Mucosa of descending colon (tissue), 3 donors: ENCODE measurements around the gene CHAC1. TPM values are rescaled to one million over a fixed set of nuclear protein-coding genes. Genes with fewer than 3 reads are reported as not detected.

Experiments
- ATAC-seq: fragments of 200-7000 bp; cut with Tn5 transposase; one replicate; pipeline ENCODE4 v1.9.1; 2020; ENCODE audit warnings: mild to moderate bottlenecking, moderate library complexity
- DNase-seq, 3 donors: peaks; one replicate each; pipeline ENCODE4 v3.0.0-alpha.2; 2020
- H3K36me3 ChIP-seq: fragments of 200-600 bp; one replicate; pipeline ENCODE4 v1.8.0; 2021; ENCODE audit warnings: low read depth, mild to moderate bottlenecking
- H3K4me1 ChIP-seq: fragments of 200-600 bp; one replicate; pipeline ENCODE4 v1.8.0; 2021; ENCODE audit warnings: low read depth, mild to moderate bottlenecking
- H3K4me3 ChIP-seq: fragments of 200-600 bp; one replicate; pipeline ENCODE4 v1.8.0; 2021; ENCODE audit warnings: mild to moderate bottlenecking
- H3K9me3 ChIP-seq: fragments of 200-600 bp; one replicate; pipeline ENCODE4 v1.8.0; 2021; ENCODE audit warnings: mild to moderate bottlenecking
- CTCF ChIP-seq: fragments of 200-600 bp; IDR thresholded peaks from one replicate; pipeline ENCODE4 v1.8.0; 2022; ENCODE audit warnings: antibody characterized with exemption, mild to moderate bottlenecking
- intact Hi-C, 2 donors: fragments of 100-400 bp; cut with DNase I in 1 of 2; cut with micrococcal nuclease in 1 of 2; formaldehyde crosslinking; loops; one replicate each; pipeline versions ENCODE4 v1.11.0 to v1.11.1; 2022; cut with DNase I, micrococcal nuclease
- total RNA-seq, 3 donors: library from RNA; stranded (reverse); fragmentation: NEBNext Ultra II Directional in 2 of 3; extraction: Animal tissue kit (Norgen Biotek cat#: 25700) in 2 of 3; gene quantifications; one replicate each; pipeline versions ENCODE4 v1.2.1 to v1.2.4, GENCODE V29; 2021 to 2023
- donor health status: DM: no; HTN: no; CAD: no; lungs with moderate emphysema.
- donor health status: DM: no; HTN: no; CAD: no.
- donor health status: DM: no; HTN: yes; CAD: no.

Gene CHAC1
- total RNA-seq, 3 donors from 2014 or later, result 0.69 to 3.1 (median 2.6) TPM

GRCh38 chr15:40925495-40925862 lies 27.8 kb upstream of the CHAC1 start:
- H3K36me3 ChIP-seq, result no peaks in the 10 kb centered on the region
- intact Hi-C loops, result no loop called here
- H3K4me1 ChIP-seq, result peaks cover 64% of the 10 kb centered on the region
- no peak for ATAC-seq
- no peak for TF ChIP-seq CTCF
- peak in 1 of 3 donors; percentile 48 for DNase-seq
- no peaks in the 10 kb centered on the region for H3K9me3 ChIP-seq
- H3K4me3 ChIP-seq, result no peak overlapping the region

DNA sequence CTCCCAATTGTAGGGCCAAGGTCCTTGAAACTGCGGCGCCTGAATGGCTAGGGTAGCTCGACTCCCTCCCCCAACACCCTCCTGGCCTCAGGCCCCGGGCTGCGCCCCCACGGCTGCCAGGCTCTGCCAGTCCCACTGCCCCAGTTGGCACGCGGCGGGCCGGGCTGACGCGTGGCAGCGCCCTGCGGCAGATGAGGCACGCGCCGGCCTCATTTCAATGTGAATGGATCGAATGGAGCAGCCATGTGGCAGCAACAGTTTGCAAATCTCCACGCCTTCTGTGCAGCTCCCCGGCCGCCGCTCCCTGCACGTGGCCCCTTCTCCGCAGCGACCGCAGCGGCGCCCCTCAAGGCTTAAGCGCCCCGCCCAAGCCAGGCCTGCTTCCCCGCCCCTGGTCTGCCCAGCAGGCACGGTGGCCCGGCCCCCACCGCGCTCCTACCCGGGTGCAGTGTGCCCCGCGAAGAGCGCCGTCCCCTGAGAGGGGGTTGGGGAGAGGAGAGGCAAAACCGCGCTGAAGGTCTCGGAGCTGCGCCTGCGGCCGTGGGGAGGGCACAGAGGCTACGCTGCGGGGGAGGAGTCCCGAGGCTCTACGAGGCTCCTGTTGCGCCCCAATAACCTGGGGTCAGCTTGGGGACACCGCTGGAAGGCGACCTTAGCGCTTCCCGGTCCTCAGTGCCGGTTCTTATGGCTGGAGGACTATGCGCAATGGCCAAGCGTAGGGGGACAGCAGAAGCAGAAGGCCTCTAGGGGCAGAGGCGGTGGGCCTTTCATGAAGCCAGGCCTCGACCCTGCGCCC lies 27.2 kb upstream of the CHAC1 start:
- H3K4me3 ChIP-seq, result no peak overlapping the region
- ATAC-seq, result peak; percentile 3
- intact Hi-C loops, result no loop called here
- H3K4me1 ChIP-seq, result peaks cover 70% of the 10 kb centered on the region
- peak in 1 of 3 donors; percentile 70 for DNase-seq
- TF ChIP-seq CTCF, result no peak
- H3K36me3 ChIP-seq, result no peaks in the 10 kb centered on the region
- H3K9me3 ChIP-seq, result no peaks in the 10 kb centered on the region

GRCh38 chr15:40926659-40927494 lies 26.4 kb upstream of the CHAC1 start:
- intact Hi-C loops, result no loop called here
- ATAC-seq (no peak), DNase-seq (no peak)
- Histone ChIP-seq H3K4me3 (no peak overlapping the region), H3K4me1 (peaks cover 72% of the 10 kb centered on the region), H3K9me3 (no peaks in the 10 kb centered on the region), H3K36me3 (no peaks in the 10 kb centered on the region)
- no peak for TF ChIP-seq CTCF

DNA sequence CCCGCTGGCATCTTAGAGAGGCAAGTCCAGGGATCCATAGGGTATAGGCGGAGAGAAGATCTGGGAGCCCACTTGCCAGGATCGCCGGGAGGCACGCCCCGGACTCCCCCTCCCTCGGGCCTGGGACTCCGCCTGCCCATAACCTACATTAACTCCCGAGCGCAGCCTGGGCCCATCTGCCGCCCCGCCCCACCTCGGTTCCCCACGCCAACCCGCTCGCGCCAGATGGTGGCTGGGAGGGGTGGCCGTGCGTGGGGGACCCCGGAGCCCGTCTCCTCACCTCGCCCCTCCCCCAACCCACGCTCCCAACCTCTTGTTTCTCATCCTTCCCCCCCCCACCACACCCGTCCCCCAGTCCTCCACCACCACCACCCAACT lies 25.8 kb upstream of the CHAC1 start:
- TF ChIP-seq CTCF, result no peak
- intact Hi-C loops, result no loop called here
- DNase-seq (peak in 2 of 3 donors; percentile 52 to 73), ATAC-seq (no peak)
- peaks cover 70% of the 10 kb centered on the region for H3K4me1 ChIP-seq
- H3K9me3 ChIP-seq, result no peaks in the 10 kb centered on the region
- H3K36me3 ChIP-seq, result no peaks in the 10 kb centered on the region
- no peak overlapping the region for H3K4me3 ChIP-seq

- H3K36me3 ChIP-seq, result no peaks in the 10 kb centered on the region
- peak; percentile 1 for ATAC-seq
- H3K4me3 ChIP-seq, result no peak overlapping the region
- no peaks in the 10 kb centered on the region for H3K9me3 ChIP-seq
- intact Hi-C loops, result no loop called here
- TF ChIP-seq CTCF, result no peak
- H3K4me1 ChIP-seq, result peaks cover 63% of the 10 kb centered on the region
- DNase-seq, result peak; percentile 75 to 82 (median 77)
These were observed 25.1 kb upstream of the CHAC1 start for GRCh38 chr15:40927873-40928806.
